NCI-H2227 (cell line): Measurements from ENCODE around the gene CNIH1.
"Not testable (repeated sequence)": the region's sequence is repeated elsewhere in the genome, so short reads cannot be mapped to it uniquely, and the experiment has no call there.

Source experiments
- DNase-seq: peaks from one replicate; lab custom pipeline; 2025; ENCODE audit not compliant: unreplicated experiment; lab: John Stamatoyannopoulos, UW

CNIH1 gene

GRCh38 chr14:54435500-54435981, 5.6 kb downstream of the CNIH1 start:
- no peak for DNase-seq

- no peak for DNase-seq
Measured at GRCh38 chr14:54428527-54428926, 12.6 kb downstream of the CNIH1 start.

DNA sequence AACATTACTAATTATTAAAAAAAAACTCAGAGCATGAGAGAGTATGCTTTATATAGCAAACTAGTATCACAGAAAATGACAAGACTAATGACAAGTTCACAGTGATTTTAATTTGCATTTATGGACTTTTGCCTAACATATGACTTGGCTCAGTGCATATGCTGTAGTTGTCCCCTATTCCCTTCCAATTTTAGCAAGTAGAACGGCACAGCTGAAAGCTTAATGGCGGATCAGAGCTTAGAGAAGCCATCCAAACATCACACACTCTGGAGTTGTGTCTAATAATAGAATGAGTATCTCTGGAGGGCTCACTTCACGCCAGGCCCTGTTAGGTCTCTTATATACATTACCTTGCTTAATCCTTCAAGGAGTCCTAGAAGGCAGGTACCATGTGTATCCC, 13.3 kb downstream of the CNIH1 start:
- no peak for DNase-seq

DNA sequence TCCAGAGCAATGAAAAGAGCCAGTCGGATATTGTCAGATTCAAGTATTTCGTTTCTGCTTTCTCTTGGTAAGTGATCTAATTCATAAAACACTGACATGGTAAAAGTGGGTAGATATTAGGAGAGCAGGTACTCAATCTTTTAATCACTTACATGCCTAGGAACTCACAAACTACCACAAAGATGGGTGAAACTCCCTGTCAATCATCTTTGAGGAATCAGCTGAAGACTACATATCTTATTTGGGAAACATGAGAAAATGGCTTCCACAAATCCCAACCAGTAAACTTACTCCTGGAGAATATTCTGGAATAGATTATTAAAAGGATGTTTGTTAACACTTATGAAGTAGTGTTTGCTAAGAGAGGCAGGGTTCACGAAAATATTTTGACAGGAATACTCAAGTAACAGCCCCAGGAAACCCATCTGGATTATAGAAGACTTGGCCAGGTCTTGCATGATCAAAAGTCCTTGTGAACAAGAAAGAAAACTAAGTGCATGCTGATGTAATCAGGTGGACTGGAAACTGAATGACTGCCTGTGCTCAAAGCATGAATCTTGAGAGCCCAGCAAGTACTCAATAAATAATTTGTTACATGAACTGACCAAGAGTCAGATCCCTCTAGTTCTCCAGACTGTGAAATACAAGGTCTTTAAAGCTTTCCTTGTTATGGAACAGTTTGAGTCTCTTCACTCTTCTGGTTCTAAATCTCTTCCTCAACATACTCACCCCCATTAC, 15.5 kb downstream of the CNIH1 start:
- DNase-seq, result no peak

DNA sequence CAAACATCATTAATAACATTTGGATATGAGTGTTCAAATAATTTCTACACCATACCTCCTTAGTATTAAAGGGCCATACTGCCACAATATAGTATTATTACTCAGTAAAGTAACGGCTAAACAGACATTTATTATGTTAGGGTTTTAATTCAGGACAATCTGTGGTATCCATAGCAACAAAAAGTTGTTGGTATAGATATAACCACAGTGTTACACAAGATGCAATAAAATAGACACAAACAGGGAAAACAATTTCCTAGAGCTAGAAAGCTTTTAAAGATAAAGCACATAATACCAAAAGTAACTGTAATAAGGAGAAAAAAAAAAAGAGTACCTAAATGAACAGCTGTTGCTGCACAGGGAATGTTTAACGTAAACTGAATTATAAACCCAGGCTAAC, 16.1 kb downstream of the CNIH1 start:
- DNase-seq, result no peak

GRCh38 chr14:54424479-54424901, 16.7 kb downstream of the CNIH1 start:
- DNase-seq, result no peak

DNA sequence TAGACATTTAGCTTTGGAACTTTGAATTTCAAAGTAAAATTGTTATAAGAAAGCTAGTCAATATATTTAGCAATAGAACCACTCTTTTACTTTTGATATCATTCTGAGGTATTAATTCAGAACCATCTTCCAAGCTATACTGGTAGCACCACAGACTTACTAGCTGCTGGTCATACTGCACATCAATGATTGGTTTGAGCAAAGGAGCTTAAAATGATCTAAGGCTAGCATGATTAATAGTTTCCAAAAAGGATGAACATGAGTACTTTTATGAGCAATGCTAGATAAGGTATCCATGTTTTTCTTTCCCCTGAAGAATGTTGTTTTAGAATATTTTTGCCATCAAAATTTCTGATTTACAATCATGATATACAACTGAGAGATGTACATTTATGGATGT, 17.2 kb downstream of the CNIH1 start:
- DNase-seq, result no peak

GRCh38 chr14:54420478-54421142, 20.6 kb downstream of the CNIH1 start:
- peak; percentile 40 for DNase-seq

DNA sequence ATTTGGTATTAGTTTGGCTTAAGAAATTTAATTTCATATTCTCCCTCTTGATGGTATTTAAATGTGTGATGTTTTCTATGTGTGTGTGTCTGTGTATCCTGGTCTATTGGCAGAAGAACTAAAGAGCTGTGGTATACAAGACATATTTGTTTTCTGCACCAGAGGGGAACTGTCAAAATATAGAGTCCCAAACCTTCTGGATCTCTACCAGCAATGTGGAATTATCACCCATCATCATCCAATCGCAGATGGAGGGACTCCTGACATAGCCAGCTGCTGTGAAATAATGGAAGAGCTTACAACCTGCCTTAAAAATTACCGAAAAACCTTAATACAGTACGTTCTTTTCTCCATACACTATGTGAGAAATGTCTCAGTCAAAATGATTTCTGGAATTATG, 29.8 kb downstream of the CNIH1 start:
- no peak for DNase-seq

DNA sequence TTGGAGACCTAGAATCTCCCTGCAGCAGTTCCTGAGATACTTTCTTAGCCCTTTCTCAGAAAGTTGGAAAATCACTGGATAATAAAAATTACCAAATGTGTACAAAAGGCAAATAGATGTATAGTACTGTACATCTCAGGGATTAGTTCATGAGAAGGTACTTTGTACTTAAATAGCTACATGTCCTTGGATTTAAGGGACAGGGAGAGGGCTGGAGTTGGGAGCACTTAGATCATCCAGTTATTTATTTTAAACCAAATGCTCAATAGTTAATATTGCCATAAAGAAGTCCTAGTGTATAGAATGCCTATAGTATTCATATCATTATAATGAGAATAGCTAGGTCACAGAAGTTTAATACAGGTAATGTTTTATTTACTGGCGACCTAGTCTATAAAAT, 31.0 kb downstream of the CNIH1 start:
- no peak for DNase-seq

DNA sequence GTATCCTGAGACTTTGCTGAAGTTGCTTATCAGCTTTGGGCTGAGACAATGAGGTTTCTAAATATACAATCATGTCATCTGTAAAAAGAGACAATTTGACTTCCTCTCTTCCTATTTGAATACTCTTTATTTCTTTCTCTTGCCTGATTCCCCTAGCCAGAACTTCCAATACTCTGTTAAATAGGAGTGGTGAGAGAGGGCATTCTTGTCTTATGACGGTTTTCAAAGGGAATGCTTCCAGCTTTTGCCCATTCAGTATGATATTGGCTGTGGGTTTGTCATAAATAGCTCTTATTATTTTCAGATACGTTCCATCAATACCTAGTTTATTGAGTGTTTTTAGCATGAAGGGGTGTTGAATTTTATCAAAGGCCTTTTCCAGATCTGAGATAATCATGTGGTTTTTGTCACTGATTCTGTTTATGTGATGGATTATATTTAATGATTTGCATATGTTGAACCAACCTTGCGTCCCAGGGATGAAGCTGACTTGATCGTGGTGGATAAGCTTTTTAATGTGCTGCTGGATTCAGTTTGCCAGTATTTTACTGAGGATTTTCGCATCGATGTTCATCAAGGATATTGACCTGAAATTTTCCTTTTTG, 37.7 kb downstream of the CNIH1 start:
- DNase-seq, result not testable (repeated sequence)

- no peak for DNase-seq
Measured at GRCh38 chr14:54399560-54399959, 41.6 kb downstream of the CNIH1 start.

DNA sequence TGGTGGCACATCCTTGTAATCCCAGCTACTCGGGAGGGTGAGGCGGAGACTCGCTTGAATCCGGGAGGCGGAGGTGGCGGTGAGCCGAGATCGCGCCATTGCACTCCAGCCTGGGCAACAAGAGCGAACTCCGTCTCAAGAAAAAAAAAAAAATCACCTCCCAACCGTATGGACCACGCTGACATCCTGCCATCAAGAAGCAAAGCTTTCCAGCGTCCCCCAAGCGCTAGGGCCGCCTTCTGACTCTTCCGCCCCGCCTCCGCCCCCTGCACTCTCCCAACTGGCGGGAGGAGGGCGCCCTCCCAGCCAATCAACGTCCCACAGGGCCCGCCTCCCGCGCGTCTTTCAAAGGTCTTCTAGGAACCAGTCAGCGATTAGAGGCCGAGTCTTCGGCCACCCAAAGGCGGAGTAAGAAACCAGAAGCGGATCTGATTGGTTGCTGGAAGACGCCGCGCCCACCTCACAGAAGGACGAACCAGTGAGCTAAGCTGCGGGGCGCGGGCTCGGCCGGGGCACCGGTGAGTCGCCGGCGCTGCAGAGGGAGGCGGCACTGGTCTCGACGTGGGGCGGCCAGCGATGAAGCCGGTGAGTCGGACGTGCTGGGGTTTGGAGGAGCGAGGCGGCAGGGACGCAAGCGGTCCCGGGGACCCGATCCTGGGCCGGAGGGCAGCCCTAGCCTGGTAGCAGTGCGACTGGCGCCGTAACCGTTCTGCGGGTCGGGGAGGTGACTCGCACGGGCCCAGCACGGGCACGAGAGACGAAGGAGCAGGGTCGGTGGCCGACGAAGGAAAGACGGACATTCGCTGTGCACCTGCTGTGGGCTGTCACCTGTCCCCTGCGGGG, 44.5 kb downstream of the CNIH1 start, which contains the start of gene CDKN3:
Gene CDKN3, plus strand, starts transcription at position 515 of the 843 bp plus-strand sequence. Its CDS starts 62 bp downstream, at position 577.
- DNase-seq, result peak; percentile 99

- DNase-seq, result peak; percentile 59
Measured at GRCh38 chr14:54396183-54396492, 45.0 kb downstream of the CNIH1 start.

DNA sequence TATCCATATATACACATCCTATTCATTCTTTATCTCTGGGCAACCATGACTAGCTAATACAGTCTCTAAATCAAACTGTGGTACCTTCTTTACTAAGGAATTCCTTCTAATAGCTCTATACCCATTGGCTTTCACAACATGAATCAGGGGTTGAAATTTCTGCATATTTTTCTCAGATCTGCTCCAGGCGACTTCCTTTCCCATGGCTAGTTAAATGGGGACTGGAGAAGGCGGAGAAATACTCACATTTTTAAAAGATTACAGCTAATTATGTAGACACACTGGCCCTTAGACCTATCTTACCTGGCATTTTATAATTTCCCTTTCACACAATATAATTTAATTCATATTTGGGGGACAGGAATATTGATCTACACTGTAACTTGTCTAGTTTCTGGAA, 45.5 kb downstream of the CNIH1 start:
- no peak for DNase-seq

DNA sequence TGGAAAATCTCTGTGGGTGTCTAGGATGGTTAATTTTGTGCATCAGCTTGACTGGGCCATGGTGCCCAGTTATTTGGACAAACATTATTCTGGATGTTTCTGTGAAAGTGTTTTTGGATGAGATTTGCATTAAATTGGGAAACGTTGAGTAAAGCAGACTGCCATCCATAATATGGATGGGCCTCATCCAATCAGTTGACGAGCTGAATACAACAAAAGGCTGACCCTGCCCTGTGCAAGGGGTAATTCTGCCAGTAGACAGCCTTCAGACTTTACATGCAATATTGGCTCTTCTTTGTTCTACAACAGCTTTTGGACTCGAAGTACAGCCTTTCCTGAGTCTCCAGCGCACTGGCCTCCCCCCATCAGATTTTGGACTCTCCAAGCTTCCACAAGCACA, 45.9 kb downstream of the CNIH1 start:
- DNase-seq, result no peak

- DNase-seq, result no peak
Measured at GRCh38 chr14:54394596-54394995, 46.6 kb downstream of the CNIH1 start.

GRCh38 chr14:54392986-54393884, 47.9 kb downstream of the CNIH1 start:
- DNase-seq, result not testable (repeated sequence)

DNA sequence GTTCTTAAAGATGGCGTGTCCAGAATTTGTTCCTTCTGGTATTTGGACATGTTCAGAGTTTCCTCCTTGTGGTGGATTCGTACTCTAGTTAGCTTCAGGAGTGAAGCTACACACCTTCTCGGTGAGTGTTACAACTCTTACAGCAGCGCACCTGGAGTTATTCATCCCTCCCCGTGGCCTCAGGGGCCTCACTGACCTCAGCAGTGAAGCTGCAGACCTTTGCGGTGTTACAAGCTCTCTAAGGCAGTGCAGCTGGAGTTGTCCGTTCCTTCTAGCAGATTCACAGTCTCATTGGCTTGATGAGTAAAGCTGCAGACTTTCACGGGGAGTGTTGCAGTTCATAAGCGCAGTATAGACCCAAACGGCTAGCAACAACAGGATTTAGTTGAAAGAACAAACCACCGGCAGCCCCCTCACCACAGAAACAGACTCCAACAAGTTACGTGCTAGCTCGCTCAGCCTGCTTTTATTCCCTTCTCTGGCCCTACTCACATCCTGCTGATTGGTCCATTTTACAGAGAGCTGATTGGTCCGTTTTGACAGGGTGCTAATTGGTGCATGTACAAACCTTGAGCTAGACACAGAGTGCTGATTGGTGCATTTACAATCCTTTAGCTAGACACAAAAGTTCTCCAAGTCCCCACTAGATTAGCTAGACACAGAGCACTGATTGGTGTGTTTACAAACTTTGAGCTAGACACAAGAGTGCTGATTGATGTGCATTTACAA, 48.9 kb downstream of the CNIH1 start:
- DNase-seq, result no peak

GRCh38 chr14:54387328-54387727, 53.8 kb downstream of the CNIH1 start:
- DNase-seq, result no peak
